ENCODE results near the gene AGPAT4.
A peak's percentile ranks its signal among the peaks of the same experiment; 100 is the strongest.

Gene AGPAT4

DNA sequence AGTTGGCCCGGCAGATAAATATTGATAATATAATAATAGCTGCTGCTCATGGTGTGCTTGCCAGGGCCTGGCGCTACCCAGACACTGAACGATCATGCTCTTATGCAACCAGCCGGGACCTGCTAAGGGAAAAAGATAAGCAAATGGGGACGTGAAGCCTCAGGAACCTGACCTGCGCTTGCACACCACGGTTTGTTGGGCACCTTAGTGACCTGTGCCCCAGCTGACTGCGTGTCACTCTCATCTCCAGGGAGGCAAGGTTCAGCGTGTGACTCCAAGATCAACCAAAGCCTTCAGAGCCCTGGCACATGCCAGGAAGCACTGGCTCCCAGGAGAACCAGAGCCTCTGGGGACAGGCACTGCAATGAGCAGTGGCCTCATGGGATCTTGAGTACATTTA is 111.1 kb downstream of the AGPAT4 start:
- no peak for DNase-seq

DNA sequence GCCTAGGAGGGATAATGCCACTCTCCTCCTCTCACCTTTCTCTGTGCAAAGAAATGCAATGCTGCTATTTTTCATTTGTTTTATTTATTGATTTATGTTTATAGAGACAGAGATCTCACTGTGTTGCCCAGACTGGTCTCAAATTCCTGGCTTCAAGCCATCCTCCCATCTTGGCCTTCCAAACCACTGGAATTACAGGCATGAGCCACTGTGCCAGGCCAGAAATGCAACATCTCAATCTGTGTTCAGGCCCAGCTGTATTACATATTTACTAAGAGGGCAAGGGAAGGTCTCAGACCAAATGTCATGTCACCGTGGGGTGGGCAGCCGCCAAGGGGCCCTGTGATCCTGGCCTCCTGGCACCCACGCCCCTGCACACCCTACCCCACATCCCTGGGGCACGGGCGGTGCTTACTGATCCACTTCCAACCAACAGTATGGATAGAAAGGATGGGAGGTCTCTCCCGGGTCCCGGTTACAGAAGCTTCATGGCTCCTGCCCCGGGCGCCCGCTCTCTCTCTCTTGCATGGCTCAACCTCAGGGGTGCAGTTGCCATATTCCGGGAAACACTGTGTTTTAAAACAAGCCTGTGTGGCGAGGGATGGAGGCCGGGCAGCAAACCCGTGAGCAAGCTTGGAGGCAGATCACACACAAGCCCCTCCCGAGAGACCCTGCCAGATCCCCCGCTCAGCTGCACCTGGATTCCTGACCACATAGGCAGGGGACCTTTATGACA is 111.8 kb downstream of the AGPAT4 start:
- no peak for DNase-seq

DNA sequence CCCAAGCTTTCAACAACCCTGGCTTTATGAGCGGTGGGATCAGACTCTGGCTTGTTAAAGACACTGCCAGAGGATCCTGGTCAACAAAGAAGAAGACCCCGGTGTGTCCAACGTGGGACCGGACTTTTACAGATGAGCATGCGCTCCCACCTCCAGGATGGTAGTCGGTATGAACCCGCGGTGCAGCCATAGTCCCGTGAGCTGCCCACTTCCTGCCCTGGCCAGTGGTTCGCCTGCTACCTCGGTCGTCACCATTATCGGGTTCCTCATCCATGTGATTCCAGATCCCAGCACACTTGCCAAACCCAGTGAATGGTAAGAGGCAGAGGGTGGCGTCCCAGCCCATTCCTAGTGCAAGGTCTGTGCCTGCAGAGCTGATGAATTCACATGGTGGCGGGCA is 112.7 kb downstream of the AGPAT4 start:
- no peak for DNase-seq

- DNase-seq, result no peak
Observed at GRCh38 chr6:161154796-161155335, 119.0 kb downstream of the AGPAT4 start.

- DNase-seq, result no peak
Observed at GRCh38 chr6:161153725-161154124, 120.1 kb downstream of the AGPAT4 start.

DNA sequence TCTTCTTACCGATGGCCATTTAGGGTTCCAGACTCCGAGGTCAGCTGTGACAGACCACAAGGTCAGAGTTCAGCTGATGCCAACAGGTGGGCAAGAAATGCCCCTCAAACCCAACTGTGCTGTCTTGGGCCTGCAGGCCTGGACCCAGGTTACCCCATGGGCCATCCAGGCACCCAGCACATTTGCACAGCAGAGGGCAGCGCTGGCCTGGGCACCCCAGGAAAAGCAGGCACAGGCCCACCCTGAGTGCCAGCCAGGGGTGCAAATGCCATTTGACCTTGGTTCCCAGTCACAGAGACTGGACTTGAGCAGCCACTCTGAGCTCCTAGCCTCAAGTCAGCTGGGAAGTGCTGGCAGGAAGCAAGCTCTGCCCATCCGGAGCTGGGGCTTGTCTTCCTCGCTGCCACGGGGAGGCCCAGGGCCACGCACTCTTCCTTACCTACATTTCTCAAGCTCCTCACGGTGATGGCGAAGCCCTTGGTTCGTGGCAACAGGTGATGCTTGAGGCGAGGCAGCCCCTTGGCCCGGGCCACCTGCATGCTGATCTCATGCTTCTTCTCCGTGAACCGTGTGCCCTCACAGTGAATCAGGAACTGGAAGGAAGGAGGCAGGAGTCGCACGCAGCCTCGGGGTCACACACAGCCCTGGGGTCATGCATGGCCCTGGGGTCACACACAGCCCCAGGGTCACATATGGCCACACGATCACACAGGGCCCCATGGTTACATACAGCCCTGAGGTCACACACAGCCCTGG is 120.8 kb downstream of the AGPAT4 start:
- peak; percentile 52 for DNase-seq

GRCh38 chr6:161152527-161152862 is 121.4 kb downstream of the AGPAT4 start:
- no peak for DNase-seq

GRCh38 chr6:161151660-161152526 is 122.0 kb downstream of the AGPAT4 start:
- DNase-seq, result no peak

DNA sequence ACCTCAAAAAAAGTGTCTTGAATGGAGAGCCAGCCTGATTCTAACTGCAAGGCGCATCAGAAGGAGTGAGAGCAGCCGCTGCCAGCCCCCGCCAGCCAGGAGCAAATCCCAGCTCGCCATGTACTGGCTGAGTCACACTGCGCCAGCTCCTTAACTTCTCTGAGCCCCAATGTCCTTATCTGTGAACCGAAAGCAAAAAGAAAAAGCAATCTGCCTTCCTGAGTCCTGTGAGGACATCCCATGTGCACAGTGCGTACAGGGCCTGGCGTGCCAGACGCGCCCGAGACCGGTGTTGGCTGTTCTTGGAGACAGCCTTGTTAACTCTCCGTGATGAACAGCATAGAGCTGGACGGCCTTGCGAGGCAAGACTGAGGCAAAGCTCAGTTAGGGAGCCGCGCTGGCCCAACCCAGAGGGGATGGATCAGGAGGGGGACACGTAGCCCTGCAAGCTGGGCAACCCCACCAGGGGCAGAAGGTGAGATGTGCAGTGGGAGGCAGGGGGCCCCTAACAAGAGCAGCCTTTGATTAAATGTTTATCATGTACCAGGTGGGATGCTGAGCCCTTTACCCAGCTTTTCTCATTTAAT is 122.7 kb downstream of the AGPAT4 start:
- no peak for DNase-seq

DNA sequence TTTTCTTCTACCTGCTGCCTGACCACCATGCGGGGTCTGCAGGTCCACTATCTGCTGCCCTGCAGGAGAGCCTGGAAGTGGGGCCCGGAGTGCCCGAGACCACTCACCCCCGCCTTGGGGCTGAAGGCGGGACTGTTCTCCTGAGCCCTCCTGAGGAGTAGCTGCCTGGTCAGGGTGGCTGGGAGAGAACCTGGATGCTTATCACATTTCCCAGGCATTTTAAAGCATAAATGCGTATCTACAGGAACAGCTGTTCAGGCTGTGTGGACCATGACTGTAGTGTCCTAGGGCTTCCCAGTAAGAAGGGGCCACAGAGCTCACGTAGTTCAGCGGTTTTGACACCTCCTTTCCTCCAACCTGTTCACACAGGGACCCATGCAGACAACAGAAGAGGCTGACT is 123.3 kb downstream of the AGPAT4 start:
- no peak for DNase-seq

DNA sequence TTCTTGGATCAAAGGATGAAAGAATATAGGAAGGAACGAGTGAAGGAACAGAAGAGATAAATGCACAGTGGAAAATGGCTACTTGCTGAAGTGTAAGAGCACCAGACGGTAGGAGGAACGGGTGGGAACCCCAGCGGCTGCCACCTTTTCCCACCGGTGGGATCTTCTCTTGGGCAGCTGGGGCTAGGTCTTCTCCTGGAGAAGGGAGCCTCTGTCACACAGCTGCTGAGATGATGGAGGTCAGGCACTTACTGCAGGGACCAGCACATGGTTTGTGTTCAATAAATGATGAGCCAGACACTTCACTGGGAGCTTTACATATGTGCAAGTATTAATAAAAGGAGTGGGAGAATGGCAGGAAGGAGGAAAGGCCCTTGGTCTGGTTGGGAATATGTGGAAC is 123.7 kb downstream of the AGPAT4 start:
- no peak for DNase-seq

GRCh38 chr6:161143663-161144430 is 130.0 kb downstream of the AGPAT4 start:
- DNase-seq, result no peak

DNA sequence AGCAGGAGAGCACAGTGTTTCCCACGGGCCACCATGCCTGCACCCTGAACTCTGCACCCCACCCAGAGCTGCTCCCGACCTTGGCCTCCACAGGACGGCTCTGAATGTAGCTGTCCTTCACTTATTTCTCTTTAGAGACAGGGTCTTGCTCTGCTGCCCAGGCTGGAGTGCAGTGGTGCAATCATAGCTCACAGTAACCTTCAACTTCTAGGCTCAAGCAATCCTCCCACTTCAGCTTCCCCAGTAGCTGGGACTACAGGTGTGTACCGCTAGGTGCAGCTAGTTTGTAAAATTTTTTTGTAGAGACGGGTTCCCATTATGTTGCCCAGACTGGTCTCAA is 130.9 kb downstream of the AGPAT4 start:
- no peak for DNase-seq

DNA sequence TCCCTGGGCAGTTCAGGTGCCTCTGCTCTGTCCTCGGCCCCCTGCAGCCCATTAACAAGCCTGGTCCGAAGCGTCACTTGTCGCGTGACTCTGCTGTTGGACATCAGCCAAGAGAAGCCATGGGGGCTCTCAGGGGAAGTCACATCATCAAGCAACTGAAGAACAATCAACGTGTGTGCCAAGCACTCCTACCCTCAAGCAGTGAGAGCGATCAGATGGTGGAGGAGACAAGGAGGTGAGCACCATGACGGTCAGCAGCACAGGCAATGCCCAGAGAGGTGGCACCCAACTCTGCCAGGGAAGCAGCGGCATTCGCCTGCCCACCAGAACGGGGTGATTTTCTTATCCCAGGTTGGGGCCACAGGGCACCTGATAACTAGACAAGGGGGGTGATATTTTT is 132.7 kb downstream of the AGPAT4 start:
- peak; percentile 9 for DNase-seq

GRCh38 chr6:161140554-161140875 is 133.3 kb downstream of the AGPAT4 start:
- DNase-seq, result no peak

DNA sequence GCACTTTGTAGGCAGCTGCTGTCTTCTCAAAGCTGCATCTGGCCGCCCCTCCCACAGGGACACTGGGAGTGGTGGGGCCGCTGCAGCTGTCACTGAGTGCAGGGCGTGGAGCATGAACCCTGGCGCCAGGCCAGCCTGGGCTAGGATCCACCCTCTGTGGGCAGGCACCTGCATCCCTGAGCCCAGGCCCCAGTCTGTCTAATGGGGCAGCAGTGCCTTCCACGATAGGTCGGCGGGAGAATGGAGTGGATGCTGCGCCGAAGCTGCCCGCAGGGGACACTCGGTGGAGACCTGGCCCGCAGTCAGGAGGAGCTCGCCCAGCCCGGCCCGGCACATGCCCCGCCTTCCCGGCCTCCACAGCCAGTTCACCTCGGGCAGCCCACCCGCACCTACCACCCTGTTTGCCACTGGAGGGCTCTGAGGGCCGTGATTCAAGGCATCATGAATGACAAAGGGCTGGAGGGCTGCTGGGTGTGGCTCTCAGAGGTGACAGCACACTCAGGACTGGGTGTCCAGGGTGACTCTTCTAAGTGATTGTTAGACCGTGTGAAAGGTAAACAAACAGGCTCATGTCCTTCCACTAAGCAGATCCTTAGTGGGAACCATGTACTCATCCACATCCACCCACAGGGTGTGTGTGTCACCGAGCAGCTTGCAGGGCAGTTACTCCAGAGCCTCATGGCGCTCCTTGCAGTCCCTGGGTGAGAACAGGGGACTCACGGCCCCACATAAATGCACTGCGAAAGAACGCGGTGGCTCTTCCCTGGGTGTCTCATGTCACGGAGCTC is 133.9 kb downstream of the AGPAT4 start:
- DNase-seq, result peak; percentile 82

DNA sequence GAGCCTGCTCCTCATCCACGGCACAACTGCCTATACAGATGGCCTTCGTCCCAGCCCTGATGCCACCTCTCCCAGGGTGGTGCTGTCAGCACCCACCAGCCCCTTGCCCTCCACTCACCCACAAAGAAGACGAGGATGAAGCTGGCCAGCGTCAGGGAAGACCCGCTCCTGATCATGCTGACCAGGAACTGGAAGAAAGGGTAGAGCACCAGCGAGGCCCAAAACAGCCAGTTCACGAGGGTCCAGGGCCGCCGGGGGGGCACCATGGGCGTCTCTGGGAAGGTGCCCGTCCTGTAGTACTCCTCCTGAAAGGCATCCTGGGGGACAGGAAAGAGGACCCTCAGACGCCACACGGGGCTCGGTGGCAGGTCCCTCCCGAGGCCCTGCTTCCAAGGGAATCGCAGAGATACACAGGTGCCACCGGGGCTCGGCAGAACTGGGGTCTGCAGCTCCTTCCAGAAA is 134.5 kb downstream of the AGPAT4 start:
- no peak for DNase-seq

DNA sequence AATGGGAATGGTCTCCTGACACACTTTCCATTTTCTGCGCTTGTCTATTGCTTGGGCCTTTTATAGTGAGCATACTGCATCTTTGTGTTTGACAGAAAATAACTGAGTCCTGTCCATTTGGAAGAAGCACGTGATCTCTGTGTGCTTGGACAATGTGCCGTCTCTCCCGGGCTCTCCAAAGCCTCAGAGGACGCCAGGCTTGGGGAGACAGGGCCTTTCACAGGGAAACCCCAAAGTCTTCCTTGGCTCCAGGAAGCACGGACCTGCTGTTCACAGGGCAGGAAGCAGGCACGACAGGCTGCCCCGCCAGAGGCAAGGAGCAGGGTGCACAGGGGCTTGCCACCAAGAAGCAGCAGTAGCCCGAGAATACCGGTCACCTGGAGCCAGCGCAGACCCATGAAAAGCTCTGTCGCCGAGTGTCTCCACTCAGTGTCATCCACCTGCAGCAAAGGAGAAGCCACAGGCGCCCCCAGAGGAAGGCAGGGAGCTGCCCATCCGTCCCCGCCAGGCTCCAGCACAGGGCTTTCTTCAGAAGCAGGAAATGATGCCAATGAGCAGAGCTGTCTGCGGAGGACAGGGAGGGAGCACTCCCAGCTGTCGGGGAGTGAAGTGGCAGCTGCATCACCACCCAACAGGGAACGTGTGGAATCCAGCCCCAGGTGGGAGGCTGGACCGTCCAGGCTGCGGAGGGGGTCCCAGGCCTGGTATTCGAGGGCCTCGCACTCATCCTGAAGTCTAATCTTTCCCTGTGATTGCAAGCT is 135.1 kb downstream of the AGPAT4 start:
- DNase-seq, result no peak

GRCh38 chr6:161137839-161138542 is 135.9 kb downstream of the AGPAT4 start:
- no peak for DNase-seq

- no peak for DNase-seq
Observed at GRCh38 chr6:161137320-161137719, 136.5 kb downstream of the AGPAT4 start.

All from hematopoietic multipotent progenitor cell treated with erythropoietin and hydrocortisone succinate and interleukin-3 and kit ligand, for 6 days (in vitro differentiated cells).